KMS-11 (cell line): ENCODE measurements around the gene IDI2.

Source experiments
- H2AFZ ChIP-seq: fragments of 200-600 bp; sonication (generic); 2 replicates; pipeline ENCODE4 v1.6.1; 2016; ENCODE audit warnings: antibody characterized with exemption, mixed run types, low read depth
- H3K27ac ChIP-seq: fragments of 200-600 bp; sonication (generic); 2 replicates; pipeline ENCODE4 v1.6.1; 2016; ENCODE audit warnings: mild to moderate bottlenecking, mixed run types
- H3K27me3 ChIP-seq: fragments of 200-600 bp; sonication (generic); 2 replicates; pipeline ENCODE4 v1.6.1; 2017; ENCODE audit warnings: mild to moderate bottlenecking, low read depth, mixed run types, moderate library complexity; ENCODE audit not compliant: insufficient read depth
- H3K36me3 ChIP-seq: fragments of 200-600 bp; sonication (generic); 2 replicates; pipeline ENCODE4 v1.6.1; 2017; ENCODE audit warnings: mild to moderate bottlenecking, mixed run types; ENCODE audit not compliant: insufficient read depth
- H3K4me1 ChIP-seq: fragments of 200-600 bp; sonication (generic); 2 replicates; pipeline ENCODE4 v1.6.1; 2016; ENCODE audit warnings: mild to moderate bottlenecking, low read depth, mixed run types; ENCODE audit not compliant: poor library complexity, severe bottlenecking
- H3K4me2 ChIP-seq: fragments of 200-600 bp; sonication (generic); 2 replicates; pipeline ENCODE4 v1.7.0; 2016; ENCODE audit warnings: mild to moderate bottlenecking, mixed run types
- H3K4me3 ChIP-seq: fragments of 200-600 bp; sonication (generic); IDR thresholded peaks from 2 replicates; pipeline ENCODE4 v1.6.1; 2017; ENCODE audit warnings: low read depth, low read length, mixed read lengths; ENCODE audit not compliant: insufficient read depth
- H3K79me2 ChIP-seq: fragments of 200-600 bp; sonication (generic); 2 replicates; pipeline ENCODE4 v1.6.1; 2016; ENCODE audit warnings: low read depth, mixed run types; ENCODE audit not compliant: insufficient read depth
- H3K9ac ChIP-seq: fragments of 200-600 bp; sonication (generic); 2 replicates; pipeline ENCODE4 v1.6.1; 2016; ENCODE audit warnings: mild to moderate bottlenecking, mixed run types
- H4K20me1 ChIP-seq: fragments of 200-600 bp; sonication (generic); 2 replicates; pipeline ENCODE4 v1.6.1; 2016; ENCODE audit warnings: mild to moderate bottlenecking, mixed run types; ENCODE audit not compliant: insufficient read depth
- TF ChIP-seq, protein P1 (sequence below): fragments of 200-600 bp; sonication (generic); conservative IDR thresholded peaks from 2 replicates; pipeline ENCODE4 v1.6.1; 2017; ENCODE audit warnings: low read depth, mild to moderate bottlenecking, antibody characterized with exemption, low read length, moderate library complexity, mixed read lengths

The IDI2 gene

GRCh38 chr10:1020460-1020859 is 5.2 kb downstream of the IDI2 start:
- Histone ChIP-seq H3K4me3 (no peak overlapping the region), H4K20me1 (no peaks in the 10 kb centered on the region), H3K79me2 (no peaks in the 10 kb centered on the region), H2AFZ (no peak overlapping the region), H3K27ac (no peak overlapping the region), H3K27me3 (no peaks in the 10 kb centered on the region), H3K4me2 (no peak overlapping the region), H3K4me1 (no peaks in the 10 kb centered on the region), H3K9ac (no peak overlapping the region), H3K36me3 (peaks cover 17% of the 10 kb centered on the region; the same call in 1 of the 2 replicates)
- TF ChIP-seq, protein P1, sequence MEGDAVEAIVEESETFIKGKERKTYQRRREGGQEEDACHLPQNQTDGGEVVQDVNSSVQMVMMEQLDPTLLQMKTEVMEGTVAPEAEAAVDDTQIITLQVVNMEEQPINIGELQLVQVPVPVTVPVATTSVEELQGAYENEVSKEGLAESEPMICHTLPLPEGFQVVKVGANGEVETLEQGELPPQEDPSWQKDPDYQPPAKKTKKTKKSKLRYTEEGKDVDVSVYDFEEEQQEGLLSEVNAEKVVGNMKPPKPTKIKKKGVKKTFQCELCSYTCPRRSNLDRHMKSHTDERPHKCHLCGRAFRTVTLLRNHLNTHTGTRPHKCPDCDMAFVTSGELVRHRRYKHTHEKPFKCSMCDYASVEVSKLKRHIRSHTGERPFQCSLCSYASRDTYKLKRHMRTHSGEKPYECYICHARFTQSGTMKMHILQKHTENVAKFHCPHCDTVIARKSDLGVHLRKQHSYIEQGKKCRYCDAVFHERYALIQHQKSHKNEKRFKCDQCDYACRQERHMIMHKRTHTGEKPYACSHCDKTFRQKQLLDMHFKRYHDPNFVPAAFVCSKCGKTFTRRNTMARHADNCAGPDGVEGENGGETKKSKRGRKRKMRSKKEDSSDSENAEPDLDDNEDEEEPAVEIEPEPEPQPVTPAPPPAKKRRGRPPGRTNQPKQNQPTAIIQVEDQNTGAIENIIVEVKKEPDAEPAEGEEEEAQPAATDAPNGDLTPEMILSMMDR = no peak

DNA sequence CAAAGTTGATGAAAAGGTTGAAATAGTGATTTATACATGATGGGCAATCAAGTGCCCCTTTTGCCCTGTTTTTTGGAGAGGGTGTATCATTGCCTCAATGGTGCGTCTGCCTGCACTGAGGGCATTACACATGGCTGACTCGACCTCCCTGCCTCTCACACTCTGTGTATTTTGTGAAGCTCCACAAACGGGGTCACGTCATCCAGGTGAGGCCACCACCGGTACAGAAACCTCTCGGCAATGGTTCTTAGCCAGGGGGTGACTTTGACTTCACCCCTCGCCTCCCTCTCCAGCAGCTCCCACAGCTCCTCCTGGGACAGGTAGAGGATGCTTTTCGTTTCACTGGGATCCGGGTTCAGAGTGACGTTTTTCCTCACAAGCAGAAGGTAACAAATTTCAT is 6.3 kb downstream of the IDI2 start:
- H3K4me1 ChIP-seq = no peaks in the 10 kb centered on the region
- H4K20me1 ChIP-seq = no peaks in the 10 kb centered on the region
- H3K4me3 ChIP-seq = no peak overlapping the region
- no peak overlapping the region for H3K27ac ChIP-seq
- H2AFZ ChIP-seq = no peak overlapping the region
- no peaks in the 10 kb centered on the region for H3K27me3 ChIP-seq
- H3K79me2 ChIP-seq = no peaks in the 10 kb centered on the region
- peaks cover 17% of the 10 kb centered on the region; the same call in 1 of the 2 replicates for H3K36me3 ChIP-seq
- no peak overlapping the region for H3K9ac ChIP-seq
- TF ChIP-seq, protein P1 = no peak
- no peak overlapping the region for H3K4me2 ChIP-seq

GRCh38 chr10:1015688-1016087 is 10.0 kb downstream of the IDI2 start:
- H3K36me3 ChIP-seq = peaks cover 22% of the 10 kb centered on the region; the same call in 1 of the 2 replicates
- TF ChIP-seq, protein P1 = no peak
- H3K27ac ChIP-seq = no peak overlapping the region
- no peak overlapping the region for H2AFZ ChIP-seq
- H3K9ac ChIP-seq = no peak overlapping the region
- H4K20me1 ChIP-seq = no peaks in the 10 kb centered on the region
- no peaks in the 10 kb centered on the region for H3K27me3 ChIP-seq
- H3K4me1 ChIP-seq = no peaks in the 10 kb centered on the region
- no peak overlapping the region for H3K4me2 ChIP-seq
- H3K79me2 ChIP-seq = no peaks in the 10 kb centered on the region
- no peak overlapping the region for H3K4me3 ChIP-seq

GRCh38 chr10:1011696-1012095 is 14.0 kb downstream of the IDI2 start:
- Histone ChIP-seq H3K4me1 (no peaks in the 10 kb centered on the region), H3K27me3 (no peaks in the 10 kb centered on the region), H4K20me1 (no peaks in the 10 kb centered on the region), H3K27ac (no peak overlapping the region), H2AFZ (no peak overlapping the region), H3K9ac (no peak overlapping the region), H3K36me3 (peaks cover 27% of the 10 kb centered on the region; the same call in 1 of the 2 replicates), H3K79me2 (no peaks in the 10 kb centered on the region), H3K4me2 (no peak overlapping the region), H3K4me3 (no peak overlapping the region)
- TF ChIP-seq, protein P1 = no peak
